GM12892 (cell line): ENCODE results near the gene LRCH4.
"Not testable (repeated sequence)": the region's sequence is repeated elsewhere in the genome, so short reads cannot be mapped to it uniquely, and the experiment has no call there.

Source experiments
- DNase-seq: peaks from one replicate; pipeline ENCODE4 v3.0.0; 2011; ENCODE audit not compliant: insufficient read length
- FAIRE-seq: peaks from 2 replicates; lab custom pipeline; 2011; peaks lifted over from hg19 to GRCh38; lab: Jason Lieb, UNC
- POLR2A ChIP-seq: IDR thresholded peaks from 2 replicates; pipeline ENCODE4 v1.6.1; 2011; ENCODE audit warnings: low read depth, low read length, control low read depth
- POLR2AphosphoS5 ChIP-seq: IDR thresholded peaks from 2 replicates; pipeline ENCODE4 v1.6.1; 2011; ENCODE audit warnings: low read depth, low read length, control low read depth
- TAF1 ChIP-seq: IDR thresholded peaks from 2 replicates; pipeline ENCODE4 v1.6.1; 2011; ENCODE audit warnings: low read depth, mild to moderate bottlenecking, control low read depth, low read length, borderline replicate concordance

LRCH4 gene

DNA sequence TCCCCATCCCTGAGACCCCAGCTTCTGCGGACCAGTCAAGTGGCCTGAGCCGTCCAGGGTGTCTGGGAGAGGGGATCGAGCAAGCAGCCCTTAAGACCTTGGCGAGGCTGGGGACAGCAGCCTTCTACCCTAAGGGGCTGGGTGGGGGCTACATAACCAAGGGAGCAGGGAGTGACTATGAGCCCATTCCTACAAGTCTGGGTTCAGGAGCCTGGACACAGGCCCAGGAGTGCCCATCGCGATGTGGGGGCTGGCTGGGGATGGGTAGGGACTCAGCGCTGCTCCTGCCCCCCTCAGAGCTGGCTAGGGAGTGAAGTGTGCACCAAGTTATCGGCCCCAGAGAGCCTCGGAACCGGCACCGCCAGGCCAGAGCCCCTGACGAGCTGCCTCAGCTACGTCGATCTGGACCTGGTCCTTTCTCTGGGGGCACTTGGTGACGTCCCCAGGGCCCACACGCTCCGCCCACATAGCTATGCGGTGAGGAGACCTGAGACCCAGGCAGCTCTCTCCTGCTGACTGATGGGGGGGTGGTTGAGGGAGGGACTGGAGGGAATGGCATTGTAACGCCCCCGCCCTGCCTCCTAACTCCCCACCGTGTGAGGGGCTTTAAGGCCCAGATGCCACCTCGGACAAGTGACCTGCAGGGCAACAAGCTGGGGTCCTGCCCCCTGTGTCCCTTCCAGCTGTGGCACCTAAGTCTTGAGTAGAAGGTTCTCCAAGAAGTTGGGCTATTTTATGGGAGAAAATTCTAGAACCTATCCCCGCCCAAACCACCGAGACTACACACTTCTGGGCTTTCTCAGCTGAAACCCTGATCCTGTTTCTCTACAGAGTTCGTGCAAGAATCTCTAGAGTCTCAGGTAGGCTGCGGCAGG lies 14.7 kb downstream of the LRCH4 start:
- no peak for TF ChIP-seq TAF1
- 0 out of 2 replicates have a peak, but pooled peaks have one; percentile 17 for TF ChIP-seq POLR2AphosphoS5
- DNase-seq (no peak), FAIRE-seq (no peak)

- no peak for FAIRE-seq
- DNase-seq = peak; percentile 47
- TF ChIP-seq POLR2A (no peak), TAF1 (no peak), POLR2AphosphoS5 (no peak)
These were observed 16.8 kb downstream of the LRCH4 start for GRCh38 chr7:100568896-100569844.

DNA sequence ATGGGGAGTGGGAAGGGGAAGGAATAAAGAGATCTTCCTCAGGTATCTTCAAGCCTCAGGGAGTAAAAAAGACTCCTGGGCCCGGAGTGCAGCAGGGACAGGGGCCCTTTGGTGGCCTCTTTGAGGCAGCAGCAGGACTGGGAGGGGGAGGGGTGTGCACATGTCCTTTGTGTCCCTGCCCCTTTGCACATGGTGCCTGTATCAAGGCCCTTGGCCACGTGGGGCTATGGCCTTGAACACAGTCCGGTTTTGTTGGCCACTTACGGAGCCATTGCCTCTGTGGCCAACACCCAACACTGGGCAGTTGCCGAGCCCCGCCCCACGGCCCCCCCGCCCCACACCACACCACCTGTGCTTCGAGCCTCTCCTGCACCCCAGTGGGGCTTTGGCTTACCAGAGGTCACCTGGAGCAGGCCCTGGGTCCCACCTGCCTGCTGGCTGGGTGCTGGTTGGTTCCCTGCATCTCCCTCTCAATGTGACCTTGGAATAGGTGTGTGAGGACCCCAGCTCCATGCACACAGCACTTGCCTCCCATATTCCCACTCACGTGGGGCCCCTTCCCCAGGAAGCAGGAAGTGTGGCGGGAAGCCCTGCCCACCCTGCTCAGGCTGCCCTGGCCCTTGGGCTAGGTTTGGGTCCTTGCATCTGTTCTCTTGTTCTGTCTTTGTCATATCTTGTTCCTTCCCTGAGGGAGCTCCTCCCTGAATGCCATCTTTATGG lies 17.6 kb downstream of the LRCH4 start:
- no peak for TF ChIP-seq TAF1
- no peak for TF ChIP-seq POLR2AphosphoS5
- no peak for TF ChIP-seq POLR2A
- no peak for DNase-seq
- FAIRE-seq = no peak

- DNase-seq = no peak
- FAIRE-seq = peak; percentile 62
- TF ChIP-seq POLR2A = 0 out of 2 replicates have a peak, but pooled peaks have one; percentile 0
- no peak for TF ChIP-seq POLR2AphosphoS5
These were observed 18.2 kb downstream of the LRCH4 start for GRCh38 chr7:100567751-100568175.

GRCh38 chr7:100567031-100567730 lies 18.7 kb downstream of the LRCH4 start:
- FAIRE-seq = no peak
- DNase-seq = no peak
- TF ChIP-seq TAF1 = no peak
- TF ChIP-seq POLR2A = peak; percentile 39; the same call in 1 of the 2 replicates

GRCh38 chr7:100566018-100566531 lies 19.9 kb downstream of the LRCH4 start:
- FAIRE-seq (no peak), DNase-seq (no peak)
- TF ChIP-seq POLR2AphosphoS5 (no peak), TAF1 (no peak), POLR2A (no peak)

GRCh38 chr7:100565133-100565571 lies 20.8 kb downstream of the LRCH4 start:
- no peak for FAIRE-seq
- no peak for DNase-seq
- TF ChIP-seq POLR2AphosphoS5 (no peak), TAF1 (no peak), POLR2A (no peak)

- DNase-seq, FAIRE-seq: not testable (repeated sequence)
These were observed 21.5 kb downstream of the LRCH4 start for GRCh38 chr7:100564405-100564804.

DNA sequence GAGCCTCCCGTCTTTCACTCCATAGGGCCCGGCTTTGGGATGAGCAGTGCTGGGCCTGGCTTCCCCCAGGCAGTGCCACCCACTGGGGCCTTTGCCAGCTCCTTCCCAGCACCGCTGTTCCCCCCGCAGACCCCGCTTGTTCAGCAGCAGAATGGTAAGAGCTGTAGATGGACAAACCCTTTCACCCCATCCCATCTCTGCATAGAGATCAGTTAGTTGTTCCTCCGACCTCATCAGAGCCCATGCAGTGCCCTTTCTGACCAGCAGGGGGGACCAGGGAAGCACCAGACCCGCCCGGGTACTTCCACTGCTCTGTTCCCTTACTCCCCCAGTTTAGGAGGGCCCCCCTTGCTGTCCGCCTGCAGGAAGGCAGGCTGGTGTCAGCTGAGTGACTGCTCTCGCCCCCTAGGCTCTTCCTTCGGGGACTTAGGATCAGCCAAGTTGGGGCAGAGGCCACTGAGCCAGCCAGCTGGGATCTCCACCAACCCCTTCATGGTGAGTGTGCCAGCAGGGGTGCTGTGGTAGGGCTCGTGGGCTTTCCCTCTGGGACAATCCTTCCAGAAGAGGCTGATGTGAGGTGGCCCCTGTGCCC lies 22.0 kb downstream of the LRCH4 start:
- FAIRE-seq (peak; percentile 68), DNase-seq (peak; percentile 83)
- TF ChIP-seq POLR2AphosphoS5 (no peak), TAF1 (no peak), POLR2A (no peak)

- no peak for TF ChIP-seq TAF1
- TF ChIP-seq POLR2A = no peak
- no peak for TF ChIP-seq POLR2AphosphoS5
- DNase-seq (no peak), FAIRE-seq (no peak)
These were observed 22.8 kb downstream of the LRCH4 start for GRCh38 chr7:100563100-100563564.
